OCI-LY7 (cell line): ENCODE results near the gene LRRIQ4. TPM values are rescaled to one million over a fixed set of nuclear protein-coding genes. Genes with fewer than 3 reads are reported as not detected.

Experiments
- BruUV-seq: library from RNA; stranded (reverse); fragments of 400-500 nt; replicated peaks from 2 replicates; lab custom pipeline; 2021; lab: Mats Ljungman, UMichigan
- CTCF ChIA-PET: fragments of 300-600 bp; sonication (Branson Sonifier 250); formaldehyde crosslinking; loops from one replicate; lab custom pipeline; 2022; ENCODE audit warnings: antibody characterized with exemption; ENCODE audit not compliant: unreplicated experiment; lab: Charles Lee
- POLR2A ChIA-PET: fragments of 300-600 bp; sonication (Branson Sonifier 250); formaldehyde crosslinking; loops from one replicate; lab custom pipeline; 2022; ENCODE audit warnings: antibody characterized with exemption; lab: Charles Lee
- DNase-seq: peaks from one replicate; pipeline ENCODE4 v3.0.0-alpha.2; 2015; ENCODE audit warnings: low spot score
- H2AFZ ChIP-seq: fragments of 200-600 bp; sonication (generic), shearing (Covaris generic); 2 replicates; pipeline ENCODE4 v1.6.1; 2014; ENCODE audit warnings: mild to moderate bottlenecking, antibody characterized with exemption, low read length, moderate library complexity
- H3K27ac ChIP-seq: fragments of 200-600 bp; sonication (generic); 2 replicates; pipeline ENCODE4 v1.5.1; 2014; ENCODE audit warnings: mixed run types, low read depth, mild to moderate bottlenecking, moderate library complexity, low read length, inconsistent platforms; ENCODE audit not compliant: poor library complexity, severe bottlenecking
- H3K36me3 ChIP-seq: fragments of 200-600 bp; sonication (generic); 2 replicates; pipeline ENCODE4 v1.6.1; 2014; ENCODE audit warnings: mild to moderate bottlenecking, antibody characterized with exemption, low read length, moderate library complexity, mixed read lengths; ENCODE audit not compliant: insufficient read depth
- H3K4me1 ChIP-seq: fragments of 200-600 bp; sonication (generic); 2 replicates; pipeline ENCODE4 v1.5.1; 2014; ENCODE audit warnings: mild to moderate bottlenecking, low read length; ENCODE audit not compliant: insufficient read depth, poor library complexity, severe bottlenecking
- H3K4me2 ChIP-seq: fragments of 200-600 bp; sonication (generic); 2 replicates; pipeline ENCODE4 v1.6.1; 2014; ENCODE audit warnings: mild to moderate bottlenecking, low read length
- H3K4me3 ChIP-seq: fragments of 200-600 bp; sonication (generic); 2 replicates; pipeline ENCODE4 v1.5.1; 2014; ENCODE audit warnings: mild to moderate bottlenecking, low read depth, low read length; ENCODE audit not compliant: poor library complexity, severe bottlenecking
- H3K79me2 ChIP-seq: fragments of 200-600 bp; sonication (generic); 2 replicates; pipeline ENCODE4 v1.6.1; 2016; ENCODE audit warnings: low read depth, mild to moderate bottlenecking, low read length, moderate library complexity, mixed read lengths; ENCODE audit not compliant: insufficient read depth
- H3K9me2 ChIP-seq: fragments of 200-600 bp; sonication (generic); 2 replicates; pipeline ENCODE4 v1.6.1; 2016; ENCODE audit warnings: mild to moderate bottlenecking, low read length, mixed read lengths; ENCODE audit not compliant: insufficient read depth
- H3K9me3 ChIP-seq: fragments of 200-600 bp; sonication (generic); 2 replicates; pipeline ENCODE4 v1.6.1; 2014; ENCODE audit warnings: mild to moderate bottlenecking, mixed run types, low read length, mixed read lengths
- H4K20me1 ChIP-seq: fragments of 200-600 bp; sonication (generic); 2 replicates; pipeline ENCODE4 v1.6.1; 2014; ENCODE audit warnings: mild to moderate bottlenecking, antibody characterized with exemption, low read length, moderate library complexity, mixed read lengths; ENCODE audit not compliant: insufficient read depth
- EZH2phosphoT487 ChIP-seq: fragments of 200-600 bp; sonication (generic); IDR thresholded peaks from 2 replicates; pipeline ENCODE4 v1.6.1; 2018; ENCODE audit warnings: low read depth, borderline replicate concordance, mild to moderate bottlenecking, mixed run types, antibody characterized with exemption, low read length, moderate library complexity, mixed read lengths
- intact Hi-C: fragments of 100-400 bp; cut with micrococcal nuclease; formaldehyde crosslinking; loops from one replicate; pipeline ENCODE4 v1.10.0; 2022; ENCODE audit not compliant: unreplicated experiment
- total RNA-seq, 2 experiments: library from RNA; depleted of rRNA in 1 of 2; stranded (reverse); fragments of >200 nt in 1 of 2; shearing (Covaris generic) in 1 of 2; gene quantifications; 2 replicates each; pipeline ENCODE4 v1.2.3, GENCODE V29; 2014 to 2022
- TF ChIP-seq, protein P1 (sequence below): fragments of 200-600 bp; sonication (generic); conservative IDR thresholded peaks from 2 replicates; pipeline ENCODE4 v1.5.1; 2014; ENCODE audit warnings: mild to moderate bottlenecking, antibody characterized with exemption, low read length, moderate library complexity, mixed read lengths

Gene LRRIQ4
- total RNA-seq, 2 experiments from 2014 or later, result 0.17 to 0.47 TPM

DNA sequence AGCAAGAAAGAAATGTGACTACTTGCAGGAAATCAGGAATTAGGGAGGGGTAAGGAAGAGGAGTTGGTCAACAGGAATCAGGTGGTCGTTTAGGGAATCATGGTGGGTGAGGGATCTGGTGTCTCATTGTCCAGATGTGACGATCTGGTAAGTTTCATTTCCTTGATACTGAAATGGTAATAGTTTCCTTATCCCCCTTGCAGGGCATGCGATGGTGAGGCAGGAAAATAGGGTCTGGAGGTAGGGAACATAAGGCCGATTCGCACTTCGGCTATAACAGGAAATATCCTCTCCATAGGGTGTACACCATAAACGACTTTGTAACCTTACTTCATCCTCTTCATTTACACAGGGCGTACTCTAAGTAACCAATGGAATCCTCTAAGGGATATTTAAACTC, 608 bp downstream of the LRRIQ4 start:
- Histone ChIP-seq H3K4me2 (peak overlapping the region; percentile 82), H3K27ac (peak overlapping the region; percentile 22), H3K36me3 (no peaks in the 10 kb centered on the region; the same call in 1 of the 2 replicates), H3K9me2 (no peaks in the 10 kb centered on the region), H2AFZ (peak overlapping the region; percentile 98), H3K4me1 (peaks cover 41% of the 10 kb centered on the region), H3K79me2 (no peaks in the 10 kb centered on the region), H4K20me1 (no peaks in the 10 kb centered on the region), H3K4me3 (peak overlapping the region; percentile 62), H3K9me3 (peaks cover 21% of the 10 kb centered on the region; the same call in 1 of the 2 replicates)
- TF ChIP-seq, protein P1, sequence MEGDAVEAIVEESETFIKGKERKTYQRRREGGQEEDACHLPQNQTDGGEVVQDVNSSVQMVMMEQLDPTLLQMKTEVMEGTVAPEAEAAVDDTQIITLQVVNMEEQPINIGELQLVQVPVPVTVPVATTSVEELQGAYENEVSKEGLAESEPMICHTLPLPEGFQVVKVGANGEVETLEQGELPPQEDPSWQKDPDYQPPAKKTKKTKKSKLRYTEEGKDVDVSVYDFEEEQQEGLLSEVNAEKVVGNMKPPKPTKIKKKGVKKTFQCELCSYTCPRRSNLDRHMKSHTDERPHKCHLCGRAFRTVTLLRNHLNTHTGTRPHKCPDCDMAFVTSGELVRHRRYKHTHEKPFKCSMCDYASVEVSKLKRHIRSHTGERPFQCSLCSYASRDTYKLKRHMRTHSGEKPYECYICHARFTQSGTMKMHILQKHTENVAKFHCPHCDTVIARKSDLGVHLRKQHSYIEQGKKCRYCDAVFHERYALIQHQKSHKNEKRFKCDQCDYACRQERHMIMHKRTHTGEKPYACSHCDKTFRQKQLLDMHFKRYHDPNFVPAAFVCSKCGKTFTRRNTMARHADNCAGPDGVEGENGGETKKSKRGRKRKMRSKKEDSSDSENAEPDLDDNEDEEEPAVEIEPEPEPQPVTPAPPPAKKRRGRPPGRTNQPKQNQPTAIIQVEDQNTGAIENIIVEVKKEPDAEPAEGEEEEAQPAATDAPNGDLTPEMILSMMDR, result no peak
- no peak for TF ChIP-seq EZH2phosphoT487
- POLR2A ChIA-PET, result interaction anchor here (0.8 to 2.9 kb wide), 3 partner anchors 12 to 27 kb away, joined by 4 to 16 read pairs (median 6); no protein-coding TSS in a partner anchor
- BruUV-seq, result no TSS peak
- CTCF ChIA-PET, result interaction anchor here (1.0 kb wide), 1 partner anchor 23 kb away, joined by 3 read pairs; no protein-coding TSS in a partner anchor
- peak; percentile 10 for DNase-seq
- intact Hi-C loops, result loop anchor here (2.0 kb wide), 2 partner anchors 24 to 48 kb away; partner anchors contain the start of gene TERC

DNA sequence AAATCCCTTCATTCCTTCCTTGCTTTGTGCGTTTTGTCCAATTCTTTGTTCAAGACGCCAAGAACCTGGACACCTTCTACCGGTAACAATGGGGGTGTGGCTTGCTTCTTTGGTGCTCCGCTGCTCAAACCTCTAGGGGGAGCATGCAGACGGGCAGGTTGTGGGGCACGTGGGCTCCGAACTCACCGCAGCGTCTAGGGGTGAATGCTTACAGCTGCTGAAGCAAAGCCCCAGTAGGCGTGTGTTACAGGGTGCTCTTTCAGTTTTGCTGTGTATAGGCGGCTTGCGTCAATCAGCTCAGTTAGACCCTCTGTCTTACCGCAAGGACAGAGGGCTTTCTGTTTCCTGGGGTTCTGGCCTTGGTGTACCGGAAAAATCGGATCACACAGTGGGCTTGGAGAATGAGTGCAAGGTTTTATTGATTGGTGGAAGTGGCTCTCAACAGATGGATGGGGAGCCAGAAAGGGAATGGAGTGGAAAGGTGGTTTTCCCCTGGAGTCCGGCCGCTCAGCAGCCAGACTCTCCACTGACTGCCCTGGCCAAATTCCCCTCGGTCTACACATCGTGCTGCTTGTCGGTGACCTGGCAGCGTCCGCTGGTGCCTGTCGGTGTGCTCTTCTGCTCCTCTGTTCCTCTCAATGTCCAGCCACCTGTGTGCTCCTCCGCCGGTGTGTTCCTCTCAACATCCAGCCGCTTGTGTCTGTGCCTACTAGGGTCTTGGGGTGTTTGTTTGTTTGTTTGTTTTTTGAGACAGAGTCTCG, 1.3 kb downstream of the LRRIQ4 start:
- H3K9me2 ChIP-seq, result no peaks in the 10 kb centered on the region
- TF ChIP-seq, protein P1, result peak; percentile 84
- TF ChIP-seq EZH2phosphoT487, result no peak
- H3K4me3 ChIP-seq, result peak overlapping the region; percentile 62
- peaks cover 41% of the 10 kb centered on the region for H3K4me1 ChIP-seq
- H3K27ac ChIP-seq, result no peak overlapping the region
- H3K79me2 ChIP-seq, result no peaks in the 10 kb centered on the region
- H3K4me2 ChIP-seq, result peak overlapping the region; percentile 82
- ChIA-PET CTCF (interaction anchor here (1.0 kb wide), 1 partner anchor 22 kb away, joined by 3 read pairs; no protein-coding TSS in a partner anchor), POLR2A (interaction anchor here (2.1 kb wide), 1 partner anchor 27 kb away, joined by 6 read pairs; no protein-coding TSS in a partner anchor)
- BruUV-seq, result no TSS peak
- DNase-seq, result peak; percentile 91
- peaks cover 21% of the 10 kb centered on the region; the same call in 1 of the 2 replicates for H3K9me3 ChIP-seq
- no peaks in the 10 kb centered on the region; the same call in 1 of the 2 replicates for H3K36me3 ChIP-seq
- intact Hi-C loops, result loop anchor here (2.0 kb wide), 2 partner anchors 23 to 49 kb away; partner anchors contain the start of gene TERC
- no peaks in the 10 kb centered on the region for H4K20me1 ChIP-seq
- peak overlapping the region; percentile 98 for H2AFZ ChIP-seq
